HepG2 (cell line): ENCODE measurements around the gene LRRC8E. TPM values are rescaled to one million over a fixed set of nuclear protein-coding genes. Genes with fewer than 3 reads are reported as not detected.
A peak's percentile ranks its signal among the peaks of the same experiment; 100 is the strongest.

Experiments
- AGO2 ChIP-seq: fragments of 200-400 bp; formaldehyde crosslinking; optimal IDR thresholded peaks from 2 replicates; pipeline ENCODE3; 2017; ENCODE audit warnings: mild to moderate bottlenecking, low read depth, low read length, moderate library complexity
- CREBL2 ChIP-seq: sonication (generic); formaldehyde crosslinking; IDR thresholded peaks from 2 replicates; pipeline ENCODE4 v1.8.1; 2023; ENCODE audit warnings: missing genetic modification reagents, mild to moderate bottlenecking, borderline replicate concordance
- FIP1L1 ChIP-seq: fragments of 200-400 bp; formaldehyde crosslinking; IDR thresholded peaks from 2 replicates; pipeline ENCODE4 v1.6.1; 2018; ENCODE audit warnings: low read depth, mild to moderate bottlenecking, low read length, moderate library complexity, borderline replicate concordance; ENCODE audit not compliant: insufficient read depth
- MAFF ChIP-seq: IDR thresholded peaks from 2 replicates; pipeline ENCODE4 v1.6.1; 2011; ENCODE audit warnings: low read depth, low read length, improper control_type of control experiment
- MYNN ChIP-seq: sonication (generic); formaldehyde crosslinking; IDR thresholded peaks from 2 replicates; pipeline ENCODE4 v1.4.0; 2020; ENCODE audit warnings: mild to moderate bottlenecking, low read depth, missing genetic modification reagents
- SAFB2 ChIP-seq: sonication (generic); formaldehyde crosslinking; IDR thresholded peaks from 2 replicates; pipeline ENCODE4 v1.5.1; 2020; ENCODE audit warnings: missing genetic modification reagents, low read depth, mild to moderate bottlenecking, borderline replicate concordance
- SKI ChIP-seq: fragments of 450-650 bp; IDR thresholded peaks from one replicate; pipeline ENCODE4 v1.6.1; 2018; ENCODE audit warnings: mild to moderate bottlenecking; ENCODE audit not compliant: partially characterized antibody
- TBX2 ChIP-seq: sonication (generic); formaldehyde crosslinking; IDR thresholded peaks from 2 replicates; pipeline ENCODE4 v1.5.0; 2020; ENCODE audit warnings: missing genetic modification reagents, mild to moderate bottlenecking, borderline replicate concordance
- THRA ChIP-seq: sonication (generic); formaldehyde crosslinking; IDR thresholded peaks from 2 replicates; pipeline ENCODE4 v1.4.0; 2020; ENCODE audit warnings: missing genetic modification reagents, borderline replicate concordance
- TMF1 ChIP-seq: sonication (generic); formaldehyde crosslinking; IDR thresholded peaks from 2 replicates; pipeline ENCODE4 v1.8.1; 2022; ENCODE audit warnings: low read depth, missing genetic modification reagents
- ZFX ChIP-seq: sonication (generic); formaldehyde crosslinking; IDR thresholded peaks from 2 replicates; pipeline ENCODE4 v1.4.0; 2020; ENCODE audit warnings: mild to moderate bottlenecking, low read depth, missing genetic modification reagents, moderate library complexity
- ZNF292 ChIP-seq: sonication (generic); formaldehyde crosslinking; IDR thresholded peaks from 2 replicates; pipeline ENCODE4 v1.8.1; 2022; ENCODE audit warnings: mild to moderate bottlenecking, low read depth, missing genetic modification reagents, borderline replicate concordance
- ZNF878 ChIP-seq: sonication (generic); formaldehyde crosslinking; IDR thresholded peaks from 2 replicates; pipeline ENCODE4 v1.8.1; 2023; ENCODE audit warnings: mild to moderate bottlenecking, missing genetic modification reagents, moderate library complexity
- polyA plus RNA-seq, 8 experiments: library from polyadenylated mRNA; depleted of rRNA in 3 of 8; stranded (reverse) in 7 of 8; unstranded in 1 of 8; fragments of >200 nt; fragmentation: Illumina TruSeq in 4 of 8; extraction: Trizol in 4 of 8; gene quantifications; 2 replicates each; pipeline versions ENCODE4 v1.2.1 to v1.2.3, GENCODE V29; 2011 to 2016; ENCODE audit warnings: low read depth in 4 of 8, missing spikeins in 1 of 8, mixed read lengths in 1 of 8; ENCODE audit not compliant: insufficient read depth in 1 of 8
- total RNA-seq, 5 experiments: library from RNA; depleted of rRNA; stranded (reverse); fragments of >200 nt; fragmentation: Illumina TruSeq; extraction: Trizol; gene quantifications; 2 replicates each; pipeline ENCODE4 v1.2.3, GENCODE V29; 2016; ENCODE audit warnings: low read depth in 1 of 5
- TF ChIP-seq, protein P1 (sequence below): sonication (generic); formaldehyde crosslinking; IDR thresholded peaks from 2 replicates; pipeline ENCODE4 v1.5.0; 2020; ENCODE audit warnings: mild to moderate bottlenecking, missing genetic modification reagents, moderate library complexity
- TF ChIP-seq, protein P2 (sequence below): sonication (generic); formaldehyde crosslinking; IDR thresholded peaks from 2 replicates; pipeline ENCODE4 v1.4.0; 2020; ENCODE audit warnings: missing genetic modification reagents

LRRC8E gene
- total and polyA plus RNA-seq, 2 of the 13 experiments (the other 11 are each of a cell fraction or from before 2014, with no cell fraction given) = 8.0 to 10.3 TPM

DNA sequence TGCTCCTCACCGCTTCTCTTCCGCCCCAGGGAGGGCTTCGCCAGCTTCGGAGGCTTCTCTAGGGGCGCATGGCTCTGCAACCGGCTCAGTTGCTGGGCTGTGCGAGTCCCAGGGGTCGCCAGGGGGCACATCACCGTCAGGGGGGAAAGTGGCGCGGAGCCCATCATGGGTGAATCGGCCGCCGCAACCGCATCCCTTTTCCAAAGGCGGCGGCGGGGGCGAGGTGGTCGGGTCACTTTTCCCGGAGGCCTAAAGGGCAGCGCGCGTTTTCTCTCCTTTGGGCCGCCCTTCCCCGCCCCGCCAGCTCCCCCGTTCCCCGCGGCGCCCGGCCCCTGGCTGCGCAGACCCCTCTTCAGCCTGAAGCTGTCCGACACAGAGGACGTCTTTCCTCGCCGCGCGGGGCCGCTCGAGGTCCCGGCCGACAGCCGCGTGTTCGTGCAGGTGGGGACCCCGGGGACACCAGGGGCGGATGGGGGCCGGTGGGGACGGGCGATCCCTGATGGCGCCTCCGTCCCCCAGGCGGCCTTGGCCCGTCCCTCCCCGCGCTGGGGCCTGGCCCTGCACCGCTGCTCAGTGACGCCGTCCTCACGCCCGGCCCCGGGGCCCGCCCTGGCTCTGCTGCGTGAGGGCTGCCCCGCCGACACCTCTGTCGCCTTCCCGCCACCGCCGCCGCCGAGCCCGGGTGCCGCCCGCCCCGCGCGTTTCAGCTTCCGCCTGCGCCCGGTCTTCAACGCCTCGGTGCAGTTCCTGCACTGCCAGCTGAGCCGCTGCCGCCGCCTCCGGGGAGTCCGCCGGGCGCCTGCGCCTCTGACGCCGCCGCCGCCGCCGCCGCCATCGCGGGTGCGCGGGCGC lies 28.0 kb downstream of the LRRC8E start (continued):
- TF ChIP-seq TMF1 (peak; percentile 71; the same call in 1 of the 2 replicates), AGO2 (peak; percentile 64), ZFX (CRISPR knock-in tag) (peak; percentile 71), TBX2 (CRISPR knock-in tag) (peak; percentile 53; the same call in 1 of the 2 replicates), ZNF878 (CRISPR knock-in tag) (no peak), SKI (peak; percentile 35), FIP1L1 (no peak), MYNN (CRISPR knock-in tag) (no peak), SAFB2 (peak; percentile 43; the same call in 1 of the 2 replicates), CREBL2 (CRISPR knock-in tag) (peak; percentile 67; the same call in 1 of the 2 replicates), ZNF292 (no peak), MAFF (no peak), THRA (0 out of 2 replicates have a peak, but pooled peaks have one; percentile 6)
- TF ChIP-seq, protein P1, sequence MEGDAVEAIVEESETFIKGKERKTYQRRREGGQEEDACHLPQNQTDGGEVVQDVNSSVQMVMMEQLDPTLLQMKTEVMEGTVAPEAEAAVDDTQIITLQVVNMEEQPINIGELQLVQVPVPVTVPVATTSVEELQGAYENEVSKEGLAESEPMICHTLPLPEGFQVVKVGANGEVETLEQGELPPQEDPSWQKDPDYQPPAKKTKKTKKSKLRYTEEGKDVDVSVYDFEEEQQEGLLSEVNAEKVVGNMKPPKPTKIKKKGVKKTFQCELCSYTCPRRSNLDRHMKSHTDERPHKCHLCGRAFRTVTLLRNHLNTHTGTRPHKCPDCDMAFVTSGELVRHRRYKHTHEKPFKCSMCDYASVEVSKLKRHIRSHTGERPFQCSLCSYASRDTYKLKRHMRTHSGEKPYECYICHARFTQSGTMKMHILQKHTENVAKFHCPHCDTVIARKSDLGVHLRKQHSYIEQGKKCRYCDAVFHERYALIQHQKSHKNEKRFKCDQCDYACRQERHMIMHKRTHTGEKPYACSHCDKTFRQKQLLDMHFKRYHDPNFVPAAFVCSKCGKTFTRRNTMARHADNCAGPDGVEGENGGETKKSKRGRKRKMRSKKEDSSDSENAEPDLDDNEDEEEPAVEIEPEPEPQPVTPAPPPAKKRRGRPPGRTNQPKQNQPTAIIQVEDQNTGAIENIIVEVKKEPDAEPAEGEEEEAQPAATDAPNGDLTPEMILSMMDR (CRISPR knock-in tag) = peak; percentile 38; the same call in 1 of the 2 replicates
- TF ChIP-seq, protein P2, sequence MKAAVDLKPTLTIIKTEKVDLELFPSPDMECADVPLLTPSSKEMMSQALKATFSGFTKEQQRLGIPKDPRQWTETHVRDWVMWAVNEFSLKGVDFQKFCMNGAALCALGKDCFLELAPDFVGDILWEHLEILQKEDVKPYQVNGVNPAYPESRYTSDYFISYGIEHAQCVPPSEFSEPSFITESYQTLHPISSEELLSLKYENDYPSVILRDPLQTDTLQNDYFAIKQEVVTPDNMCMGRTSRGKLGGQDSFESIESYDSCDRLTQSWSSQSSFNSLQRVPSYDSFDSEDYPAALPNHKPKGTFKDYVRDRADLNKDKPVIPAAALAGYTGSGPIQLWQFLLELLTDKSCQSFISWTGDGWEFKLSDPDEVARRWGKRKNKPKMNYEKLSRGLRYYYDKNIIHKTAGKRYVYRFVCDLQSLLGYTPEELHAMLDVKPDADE (CRISPR knock-in tag) = no peak
